HG03575 (cell line): ENCODE results near the gene UNC45A.

Experiments used
- ATAC-seq: cut with Tn5 transposase; IDR thresholded peaks from one replicate; pipeline ENCODE4 v1.9.1; 2021; ENCODE audit not compliant: unreplicated experiment, insufficient number of reproducible peaks, low FRiP score; ENCODE audit errors: extremely low read depth

The UNC45A gene

GRCh38 chr15:90934256-90934948 lies 683 bp upstream of the UNC45A start:
- no peak for ATAC-seq

- no peak for ATAC-seq
These were observed 1.7 kb downstream of the UNC45A start for GRCh38 chr15:90936823-90937222.

- ATAC-seq: no peak
These were observed 3.2 kb downstream of the UNC45A start for GRCh38 chr15:90938261-90938660.

GRCh38 chr15:90939756-90940155 lies 4.7 kb downstream of the UNC45A start:
- ATAC-seq: no peak

GRCh38 chr15:90941038-90941437 lies 6.0 kb downstream of the UNC45A start:
- ATAC-seq: no peak

GRCh38 chr15:90942354-90943120 lies 7.5 kb downstream of the UNC45A start:
- no peak for ATAC-seq

GRCh38 chr15:90945091-90945490 lies 10.0 kb downstream of the UNC45A start:
- ATAC-seq: no peak

GRCh38 chr15:90946538-90946937 lies 11.5 kb downstream of the UNC45A start:
- no peak for ATAC-seq

- ATAC-seq: no peak
These were observed 12.0 kb downstream of the UNC45A start for GRCh38 chr15:90946941-90947576.

- no peak for ATAC-seq
These were observed 12.7 kb downstream of the UNC45A start for GRCh38 chr15:90947577-90948357.

GRCh38 chr15:90948506-90948905 lies 13.4 kb downstream of the UNC45A start:
- ATAC-seq: no peak

- ATAC-seq: no peak
These were observed 15.0 kb downstream of the UNC45A start for GRCh38 chr15:90949979-90950675.

- ATAC-seq: no peak
These were observed 15.6 kb downstream of the UNC45A start for GRCh38 chr15:90950676-90951075.

- ATAC-seq: no peak
These were observed 18.0 kb downstream of the UNC45A start for GRCh38 chr15:90952901-90953677.

- ATAC-seq: no peak
These were observed 19.0 kb downstream of the UNC45A start for GRCh38 chr15:90953947-90954711.

GRCh38 chr15:90954712-90955623 lies 19.9 kb downstream of the UNC45A start, which contains the start of gene RCCD1:
Gene RCCD1 (plus strand): TSS chr15:90954884. CDS start chr15:90956735, 1,851 bp downstream.
- peak; percentile 78 for ATAC-seq
